Measurements from ENCODE around the gene SEMA4A.
"Not testable (repeated sequence)": the region's sequence is repeated elsewhere in the genome, so short reads cannot be mapped to it uniquely, and the experiment has no call there.

The SEMA4A gene

DNA sequence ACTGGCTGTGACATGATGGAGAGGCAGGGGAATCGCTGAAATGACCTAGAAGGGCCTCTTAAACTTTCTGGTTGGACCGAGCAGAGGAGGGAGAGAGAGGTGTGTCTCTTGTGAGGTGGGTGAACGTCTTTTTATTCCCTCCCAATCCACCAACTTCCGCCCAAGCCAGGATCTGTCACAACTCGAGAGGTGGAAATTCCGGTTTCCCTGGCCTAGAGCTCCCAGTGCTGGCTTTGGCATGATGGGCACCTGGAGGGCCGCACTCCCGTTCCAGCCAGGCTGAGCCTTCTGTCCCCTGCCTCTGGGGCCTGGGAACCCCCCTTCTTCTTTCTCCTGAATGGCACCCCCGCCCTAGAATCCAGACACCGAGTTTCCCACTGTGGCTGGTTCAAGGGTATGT is at the start of gene SEMA4A:
Gene SEMA4A (plus strand): TSS at position 224 of the 400 bp plus-strand sequence. CDS start 994 bp downstream, outside the sequence.
- no peak for FAIRE-seq

DNA sequence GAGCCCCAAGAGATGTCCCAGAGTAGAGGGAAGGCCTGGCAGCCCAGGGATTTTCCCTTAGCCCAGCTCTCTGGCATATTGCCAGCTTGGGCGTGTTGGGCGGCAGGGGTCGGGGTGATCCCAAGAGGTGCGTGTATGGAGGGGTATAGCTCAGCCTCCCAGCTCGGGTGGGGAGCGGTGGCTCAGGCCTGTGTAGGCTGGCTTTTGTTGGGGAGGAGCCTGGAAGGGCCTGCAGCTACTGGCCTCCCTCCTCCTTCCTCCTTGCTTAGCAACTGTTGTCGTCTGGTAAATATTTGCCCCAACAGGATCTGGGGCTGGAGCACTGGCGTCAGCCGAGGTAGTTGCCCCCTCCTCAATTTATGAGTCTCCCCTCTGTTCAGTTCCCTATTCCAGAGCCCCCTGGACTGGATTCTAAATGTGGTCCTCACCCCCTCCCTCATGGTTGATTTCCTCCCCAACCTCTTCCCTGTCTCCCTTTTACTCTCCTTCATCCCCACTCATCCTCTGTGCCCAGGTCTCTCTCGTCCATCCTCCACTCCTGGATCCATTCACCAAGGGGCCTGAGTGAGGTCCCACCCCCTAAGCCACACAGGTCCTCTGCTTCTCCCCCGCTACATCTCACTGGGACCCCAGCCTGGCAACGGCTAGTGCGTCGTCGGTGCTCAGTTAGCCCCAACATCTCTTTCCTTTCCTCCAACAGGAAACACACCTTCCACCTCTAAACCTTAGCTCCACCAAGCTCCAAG is 49.1 kb upstream of the SEMA4A start:
- FAIRE-seq = no peak

GRCh38 chr1:156104861-156105832 is 48.2 kb upstream of the SEMA4A start:
- FAIRE-seq = no peak

DNA sequence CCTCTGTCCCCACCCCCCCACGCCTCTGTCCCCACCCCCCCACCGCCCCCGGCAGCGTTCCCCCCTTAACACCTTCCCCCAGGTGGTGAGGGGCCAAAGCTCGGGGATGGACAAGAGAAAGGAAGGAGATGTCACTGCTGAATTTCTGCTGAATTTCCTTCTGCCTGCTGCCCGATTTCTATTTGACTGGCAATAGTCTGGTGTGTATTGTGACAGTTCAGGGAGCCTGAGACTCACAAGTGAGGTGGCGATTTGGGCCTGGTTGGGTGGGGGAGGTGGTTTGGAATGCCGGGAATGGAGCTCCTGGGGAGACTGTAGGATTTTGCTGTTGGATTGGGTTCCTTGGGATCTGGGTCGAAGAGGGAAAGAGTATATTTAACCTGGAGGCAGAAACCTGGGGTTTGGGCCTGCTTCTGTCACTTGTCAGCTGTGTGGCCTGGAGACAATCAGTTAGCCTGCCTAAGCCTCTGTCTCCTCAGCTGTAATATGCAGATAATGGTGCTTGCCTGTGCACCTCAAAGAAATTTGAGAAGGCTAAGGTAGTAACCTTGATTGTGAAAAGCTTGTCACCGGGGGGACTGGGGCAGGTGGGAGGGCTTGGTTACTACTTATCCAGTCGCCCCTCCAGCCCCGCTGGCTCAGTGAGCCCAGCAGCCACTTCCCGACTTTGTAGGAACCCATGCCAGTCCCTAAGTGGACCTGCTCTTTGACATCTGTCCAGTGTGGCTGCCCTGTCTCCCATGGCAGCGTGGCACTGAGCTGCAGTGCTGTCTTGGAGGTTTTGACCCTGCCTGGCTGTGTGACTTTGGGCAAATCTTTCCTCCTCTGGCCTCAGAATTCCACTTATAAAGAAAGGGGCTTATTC is 46.5 kb upstream of the SEMA4A start:
- FAIRE-seq = no peak

- no peak for FAIRE-seq
These were observed 45.3 kb upstream of the SEMA4A start for GRCh38 chr1:156108057-156108456.

DNA sequence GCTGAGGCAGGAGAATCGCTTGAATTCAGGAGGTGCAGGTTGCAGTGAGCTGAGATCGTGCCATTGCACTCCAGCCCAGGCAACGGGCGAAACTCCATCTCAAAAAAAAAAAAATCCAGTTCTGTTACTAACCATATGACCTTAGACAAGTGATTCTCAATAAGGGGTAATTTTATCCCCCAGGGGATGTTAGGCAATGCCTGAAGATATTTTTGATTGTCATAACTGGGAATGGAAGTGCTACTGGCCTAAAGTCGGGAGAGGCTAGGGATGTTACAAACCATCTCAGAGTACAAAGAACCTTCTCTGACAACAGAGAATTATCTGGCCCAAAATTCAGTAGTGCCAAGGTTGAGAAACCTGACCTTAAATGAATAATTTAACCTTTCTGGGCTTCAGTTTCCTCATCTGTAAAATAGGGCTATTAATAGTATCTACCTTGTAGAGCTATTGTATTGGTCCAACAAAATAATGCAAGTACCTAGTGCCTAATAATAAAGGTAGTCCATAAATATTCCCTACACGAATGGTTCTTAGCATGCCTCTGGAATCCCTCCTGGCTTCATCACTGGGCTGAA is 44.6 kb upstream of the SEMA4A start:
- no peak for FAIRE-seq

GRCh38 chr1:156110252-156110651 is 43.1 kb upstream of the SEMA4A start:
- no peak for FAIRE-seq

DNA sequence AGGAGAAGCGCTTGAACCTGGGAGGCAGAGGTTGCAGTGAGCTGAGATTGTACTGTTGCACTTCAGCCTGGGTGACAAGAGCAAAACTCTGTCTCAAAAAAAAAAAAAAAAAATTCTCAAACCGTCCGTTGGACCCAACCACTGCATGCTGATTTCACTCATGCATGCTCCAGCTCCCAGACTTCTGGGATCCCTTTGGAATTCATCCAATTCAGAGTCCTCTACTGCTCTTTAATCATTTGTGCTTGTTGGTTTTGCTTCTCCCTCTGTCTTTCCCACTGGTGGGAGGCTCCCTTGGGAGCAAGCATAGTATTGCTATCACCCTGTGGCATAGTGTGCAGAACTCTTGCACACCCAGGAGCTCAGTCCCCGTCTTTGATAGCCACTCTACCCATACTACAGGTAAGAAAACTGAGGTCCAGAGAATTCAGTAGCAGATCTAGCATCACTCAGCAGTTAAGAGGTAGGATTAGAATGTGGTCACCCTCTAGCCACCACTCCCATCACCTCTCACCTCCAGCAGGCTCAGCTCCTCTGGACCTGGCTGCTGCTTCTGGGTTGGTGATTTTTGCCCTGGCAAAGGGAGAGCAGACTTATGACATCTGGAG is 41.9 kb upstream of the SEMA4A start:
- no peak for FAIRE-seq

GRCh38 chr1:156112276-156113137 is 40.9 kb upstream of the SEMA4A start:
- no peak for FAIRE-seq

DNA sequence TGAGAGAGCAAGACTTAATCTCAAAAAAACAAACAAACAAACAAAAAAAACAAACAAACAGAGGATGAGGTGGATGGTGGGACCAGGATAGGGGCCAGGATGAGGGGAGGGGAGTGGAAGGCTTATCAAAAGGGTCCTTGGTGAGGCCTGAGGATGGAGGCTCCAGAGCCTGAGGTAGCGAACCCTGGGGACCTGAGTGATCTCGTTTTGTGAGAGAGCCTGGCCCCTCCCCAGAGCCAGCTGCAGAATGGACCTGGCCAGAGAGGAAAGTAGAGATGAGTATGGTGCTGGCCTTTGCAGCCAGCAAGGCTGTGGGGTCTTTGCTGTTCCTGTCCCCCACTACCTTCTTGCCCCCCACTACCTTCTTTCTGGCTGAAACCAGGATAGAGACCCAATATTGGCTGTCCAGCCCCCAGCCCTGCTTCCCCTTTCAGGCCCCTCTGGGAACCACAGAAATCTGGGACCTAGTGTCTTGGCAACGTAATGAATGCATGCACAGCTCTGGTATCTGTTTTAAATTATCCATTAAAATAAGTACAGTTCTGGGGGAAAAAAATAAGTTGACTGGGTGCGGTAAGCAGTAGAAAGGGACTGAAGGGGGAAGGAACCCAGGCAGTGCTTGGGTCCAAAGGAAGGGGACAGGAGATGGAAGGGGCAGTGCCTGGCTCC is 40.0 kb upstream of the SEMA4A start:
- FAIRE-seq = no peak

GRCh38 chr1:156114101-156114918 is 39.1 kb upstream of the SEMA4A start, which contains the start of gene LMNA:
Gene LMNA (plus strand): TSS chr1:156114711. CDS start chr1:156114919, 208 bp downstream.
- no peak for FAIRE-seq

DNA sequence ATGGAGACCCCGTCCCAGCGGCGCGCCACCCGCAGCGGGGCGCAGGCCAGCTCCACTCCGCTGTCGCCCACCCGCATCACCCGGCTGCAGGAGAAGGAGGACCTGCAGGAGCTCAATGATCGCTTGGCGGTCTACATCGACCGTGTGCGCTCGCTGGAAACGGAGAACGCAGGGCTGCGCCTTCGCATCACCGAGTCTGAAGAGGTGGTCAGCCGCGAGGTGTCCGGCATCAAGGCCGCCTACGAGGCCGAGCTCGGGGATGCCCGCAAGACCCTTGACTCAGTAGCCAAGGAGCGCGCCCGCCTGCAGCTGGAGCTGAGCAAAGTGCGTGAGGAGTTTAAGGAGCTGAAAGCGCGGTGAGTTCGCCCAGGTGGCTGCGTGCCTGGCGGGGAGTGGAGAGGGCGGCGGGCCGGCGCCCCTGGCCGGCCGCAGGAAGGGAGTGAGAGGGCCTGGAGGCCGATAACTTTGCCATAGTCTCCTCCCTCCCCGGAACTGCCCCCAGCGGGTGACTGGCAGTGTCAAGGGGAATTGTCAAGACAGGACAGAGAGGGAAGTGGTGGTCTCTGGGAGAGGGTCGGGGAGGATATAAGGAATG is 38.4 kb upstream of the SEMA4A start:
- FAIRE-seq = no peak

DNA sequence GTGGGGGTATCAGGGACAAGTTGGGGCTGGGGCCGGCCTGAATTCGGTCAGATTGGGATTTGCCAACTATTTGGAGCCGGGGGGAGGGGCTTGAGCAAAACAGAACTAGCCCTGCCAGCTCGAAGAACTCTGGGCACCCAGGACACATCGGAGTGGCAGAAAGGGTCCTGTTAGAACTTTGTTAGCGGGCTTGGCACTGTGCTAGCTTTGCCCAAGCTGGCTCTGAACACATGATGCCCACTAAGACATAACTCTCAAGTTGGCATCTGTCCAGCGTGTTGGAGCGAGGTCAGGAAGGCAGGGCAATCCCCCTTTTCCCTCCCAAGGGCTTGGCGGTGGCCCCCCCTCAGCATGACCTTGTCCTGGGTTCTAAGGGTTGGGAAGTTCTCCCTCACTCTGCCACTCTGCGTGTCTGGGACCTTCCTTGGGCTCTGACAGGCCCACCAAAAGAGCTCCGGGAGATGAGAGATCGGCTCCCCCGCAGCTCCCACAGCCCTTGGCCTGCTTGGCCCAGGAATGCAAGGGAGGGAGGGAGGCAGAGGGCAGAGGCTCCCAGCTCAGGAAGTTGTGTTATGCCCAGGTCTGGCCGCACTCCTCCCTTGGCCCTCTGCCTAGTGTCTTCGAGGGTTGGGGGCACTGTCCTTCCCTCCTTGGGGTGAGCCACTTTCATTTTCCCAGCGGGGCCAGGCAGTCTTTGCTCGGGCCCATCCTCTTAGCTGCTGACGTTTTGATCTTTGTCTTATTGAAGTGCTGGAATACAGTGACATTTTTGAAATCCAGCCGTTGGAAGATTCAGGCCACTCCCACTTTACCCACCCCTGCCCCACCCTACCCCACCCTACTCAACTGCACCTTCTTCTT is 37.6 kb upstream of the SEMA4A start:
- FAIRE-seq = no peak

DNA sequence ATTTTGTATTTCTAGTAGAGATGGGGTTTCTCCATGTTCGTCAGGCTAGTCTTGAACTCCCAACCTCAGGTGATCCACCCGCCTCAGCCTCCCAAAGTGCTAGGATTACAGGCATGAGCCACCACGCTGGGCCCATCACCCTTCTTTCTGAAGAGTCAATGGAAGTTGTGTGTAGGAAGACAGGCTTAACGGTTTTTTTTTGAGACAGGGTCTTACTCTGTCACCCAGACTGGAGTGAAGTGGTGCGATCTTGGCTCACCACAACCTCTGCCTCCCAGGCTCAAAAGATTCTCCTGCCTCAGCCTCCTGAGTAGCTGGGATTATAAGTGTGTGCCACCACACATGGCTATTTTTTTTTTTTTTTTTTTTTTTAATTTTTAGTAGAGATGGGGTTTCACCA is 36.7 kb upstream of the SEMA4A start:
- not testable (repeated sequence) for FAIRE-seq

DNA sequence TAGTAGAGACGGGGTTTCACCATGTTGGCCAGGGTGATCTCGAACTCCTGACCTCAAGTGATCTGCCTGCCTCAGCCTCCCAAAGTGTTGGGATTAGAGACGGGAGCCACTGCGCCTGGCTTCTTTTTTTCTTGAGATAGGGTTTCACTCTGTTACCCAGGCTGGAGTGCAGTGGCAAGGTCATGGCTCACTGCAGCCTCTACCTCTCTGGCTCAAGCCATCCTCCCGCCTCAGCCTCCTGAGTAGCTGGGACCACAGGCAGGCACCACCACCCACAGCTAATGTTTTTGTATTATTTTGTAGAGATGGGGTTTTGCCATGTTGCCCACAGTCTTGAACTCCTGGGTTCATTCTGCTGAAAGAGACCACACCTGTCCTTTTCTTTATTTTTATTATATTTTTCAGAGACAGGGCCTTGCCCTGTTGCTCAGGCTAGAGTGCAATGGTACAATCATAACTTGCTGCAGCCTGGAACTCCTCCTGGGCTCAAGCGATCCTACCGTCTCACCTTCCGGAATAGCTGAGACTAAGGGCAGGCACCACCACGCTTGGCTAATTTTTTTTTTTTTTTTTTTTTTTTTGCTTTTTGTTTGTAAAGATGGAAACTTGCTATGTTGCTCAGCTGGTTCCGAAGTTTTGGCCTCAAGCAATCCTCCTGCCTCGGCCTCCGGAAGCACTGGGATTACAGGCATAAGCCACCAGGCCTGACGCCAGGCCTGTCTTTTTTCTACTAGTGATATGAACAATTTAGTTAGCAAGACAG is 35.8 kb upstream of the SEMA4A start:
- no peak for FAIRE-seq

DNA sequence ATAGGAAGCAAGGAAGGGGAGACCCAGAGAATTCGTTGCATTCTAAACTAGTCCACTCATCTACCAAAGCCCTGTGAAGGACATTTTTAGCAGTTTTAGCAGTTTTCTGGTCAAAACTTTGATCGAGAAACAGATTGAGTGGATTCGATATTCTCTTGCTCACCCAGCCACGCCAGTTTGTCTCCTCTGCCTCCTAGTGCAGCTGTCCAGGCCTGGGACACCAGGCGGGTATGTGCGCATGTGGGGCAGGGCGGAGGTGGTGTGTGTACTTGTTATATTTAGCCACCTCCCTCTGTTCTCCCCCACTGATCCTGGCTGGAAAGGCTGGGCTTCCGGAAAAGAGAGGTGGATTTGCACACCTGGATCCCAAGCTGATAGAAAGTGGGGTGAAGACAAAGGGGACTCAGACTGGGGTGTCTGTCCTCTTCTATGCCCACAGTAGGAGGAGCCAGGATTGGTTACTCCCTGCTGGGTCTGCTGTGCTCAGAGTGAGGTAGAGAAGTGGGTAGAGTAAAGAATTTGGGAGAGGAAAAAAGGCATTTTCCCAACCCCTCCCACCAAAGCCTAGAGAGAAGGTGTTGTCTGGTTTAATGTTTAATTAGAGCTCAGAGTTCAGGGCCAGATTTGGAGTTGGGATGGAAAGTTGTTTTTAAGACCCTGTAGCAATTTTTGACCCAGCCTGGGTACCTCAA is 35.1 kb upstream of the SEMA4A start:
- no peak for FAIRE-seq

Measured in A204.1 (cell line).